8988T (cell line): Measurements from ENCODE around the gene CA11.
A peak's percentile ranks its signal among the peaks of the same experiment; 100 is the strongest.
"Not testable (repeated sequence)": the region's sequence is repeated elsewhere in the genome, so short reads cannot be mapped to it uniquely, and the experiment has no call there.

ENCODE experiments used
- DNase-seq: peaks from one replicate; pipeline ENCODE4 v3.0.0; 2011

The CA11 gene

GRCh38 chr19:48646001-48646721 is at the start of gene CA11:
CA11 (minus strand) TSS chr19:48646187; CDS start chr19:48645632, 555 bp downstream.
- peak; percentile 74 for DNase-seq

DNA sequence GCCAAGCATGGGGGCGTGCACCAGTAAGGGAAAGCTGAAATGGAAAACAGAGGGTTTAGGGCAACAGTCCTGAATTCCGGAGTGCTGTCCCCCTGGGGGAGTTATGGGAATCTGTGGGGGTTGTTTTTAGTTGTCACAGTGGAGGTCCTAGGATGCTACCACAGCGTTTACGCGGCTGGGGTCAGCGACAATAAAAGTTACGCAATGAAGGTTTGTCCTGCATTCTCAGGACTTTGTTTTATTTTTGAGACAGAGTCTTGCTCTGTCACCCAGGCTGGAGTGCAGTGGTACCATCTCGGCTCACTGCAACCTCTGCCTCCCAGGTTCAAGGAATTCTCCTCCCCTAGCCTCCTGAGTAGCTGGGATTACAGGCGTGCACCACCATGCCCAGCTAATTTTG is 47.6 kb upstream of the CA11 start:
- DNase-seq, result not testable (repeated sequence)

GRCh38 chr19:48689449-48689848 is 43.5 kb upstream of the CA11 start:
- DNase-seq, result no peak

- no peak for DNase-seq
These were observed 41.8 kb upstream of the CA11 start for GRCh38 chr19:48687776-48688175.

DNA sequence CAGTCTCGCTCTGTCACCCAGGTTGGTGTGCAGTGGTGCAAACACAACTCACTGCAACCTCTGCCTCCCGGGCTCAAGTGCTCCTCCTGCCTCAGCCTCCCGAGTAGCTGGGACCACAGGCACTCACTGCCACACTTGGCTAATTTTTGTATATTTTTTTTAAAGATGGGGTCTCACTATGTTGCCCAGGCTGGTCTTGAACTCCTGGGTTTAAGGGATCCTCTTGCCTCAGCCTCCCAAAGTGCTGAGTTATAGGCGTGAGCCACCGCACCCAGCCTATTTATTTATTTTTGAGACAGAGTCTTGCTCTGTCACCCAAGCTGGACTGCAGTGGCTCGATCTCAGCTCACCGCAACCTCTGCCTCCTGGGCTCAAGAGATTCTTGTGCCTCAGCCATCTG is 40.6 kb upstream of the CA11 start:
- DNase-seq, result not testable (repeated sequence)

DNA sequence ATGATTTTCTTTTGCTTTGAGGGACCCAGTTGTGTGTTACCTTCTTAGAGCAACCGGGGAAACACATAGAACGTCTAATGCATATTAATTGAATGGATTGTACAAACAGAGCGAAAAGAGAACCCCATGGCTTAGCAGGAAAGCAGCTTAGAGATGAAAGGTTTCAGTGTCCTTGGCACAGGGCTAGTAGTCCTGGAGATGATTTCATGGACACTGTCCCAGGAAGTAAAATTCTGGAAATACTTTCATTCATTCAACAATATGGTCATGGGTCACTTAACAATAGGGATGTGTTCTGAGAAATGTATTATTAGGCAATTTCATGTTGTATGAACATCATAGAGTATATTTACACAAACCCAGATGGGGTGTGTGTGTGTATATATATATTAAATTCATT is 40.1 kb upstream of the CA11 start:
- no peak for DNase-seq

GRCh38 chr19:48685583-48685982 is 39.6 kb upstream of the CA11 start:
- no peak for DNase-seq

- no peak for DNase-seq
These were observed 37.4 kb upstream of the CA11 start for GRCh38 chr19:48683349-48683748.

DNA sequence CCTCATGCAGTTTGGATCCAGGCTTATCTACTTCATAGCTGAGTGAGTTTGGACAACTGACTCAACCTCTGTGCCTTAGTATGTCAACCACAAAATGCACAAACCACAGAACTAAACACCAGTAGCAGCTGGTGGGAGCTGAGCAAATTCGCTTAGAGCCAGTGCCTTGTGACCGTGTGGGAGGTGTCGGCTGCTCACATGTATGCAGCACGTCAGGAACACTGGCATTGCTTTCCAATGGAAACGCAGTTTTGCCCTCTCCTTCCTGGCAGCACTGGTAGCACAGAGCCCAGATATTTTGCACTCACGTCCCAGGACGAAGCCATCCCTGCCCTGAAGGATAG is 35.1 kb upstream of the CA11 start:
- no peak for DNase-seq

DNA sequence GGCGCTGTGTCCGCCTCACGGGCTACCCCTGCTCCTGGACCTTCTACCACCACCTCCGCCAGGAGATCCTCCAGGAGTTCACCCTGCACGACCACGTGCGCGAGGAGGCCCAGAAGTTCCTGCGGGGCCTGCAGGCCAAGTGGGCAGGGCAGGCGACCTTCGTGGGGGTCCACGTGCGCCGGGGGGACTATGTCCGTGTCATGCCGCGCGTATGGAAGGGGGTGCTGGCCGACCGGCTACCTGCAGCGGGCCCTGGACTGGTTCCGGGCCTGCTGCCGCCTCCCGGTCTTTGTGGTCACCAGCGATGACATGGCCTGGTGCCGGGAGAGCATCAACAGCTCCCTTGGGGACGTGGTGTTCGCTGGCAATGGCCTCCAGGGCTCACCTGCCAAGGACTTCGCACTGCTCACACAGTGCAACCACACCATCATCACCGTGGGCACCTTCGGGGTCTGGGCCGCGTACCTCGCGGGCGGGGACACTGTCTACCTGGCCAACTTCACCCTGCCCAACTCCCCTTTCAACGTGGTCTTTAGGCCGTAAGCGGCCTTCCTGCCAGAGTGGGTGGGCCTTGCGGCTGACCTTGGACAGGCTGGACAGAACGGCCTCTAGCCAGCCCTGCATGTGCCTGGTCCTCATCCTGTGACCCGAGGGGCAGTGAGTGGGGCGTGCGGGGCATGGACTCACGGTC is 34.6 kb upstream of the CA11 start:
- no peak for DNase-seq

DNA sequence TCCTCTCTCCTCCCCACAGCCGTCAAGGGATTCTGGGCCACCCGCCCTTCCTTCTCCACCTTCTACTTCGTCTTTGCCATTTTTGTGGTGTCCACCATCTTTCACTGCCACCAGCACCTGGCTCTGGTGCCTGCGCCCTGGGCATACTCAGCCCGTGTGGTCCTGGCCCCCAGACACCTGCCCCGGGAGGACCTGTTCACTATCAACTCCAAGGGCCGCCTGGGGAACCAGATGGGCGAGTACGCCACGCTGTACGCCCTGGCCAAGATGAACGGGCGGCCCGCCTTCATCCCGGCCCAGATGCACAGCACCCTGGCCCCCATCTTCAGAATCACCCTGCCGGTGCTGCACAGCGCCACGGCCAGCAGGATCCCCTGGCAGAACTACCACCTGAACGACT is 34.0 kb upstream of the CA11 start:
- not testable (repeated sequence) for DNase-seq

GRCh38 chr19:48678201-48678600 is 32.2 kb upstream of the CA11 start:
- DNase-seq, result no peak

DNA sequence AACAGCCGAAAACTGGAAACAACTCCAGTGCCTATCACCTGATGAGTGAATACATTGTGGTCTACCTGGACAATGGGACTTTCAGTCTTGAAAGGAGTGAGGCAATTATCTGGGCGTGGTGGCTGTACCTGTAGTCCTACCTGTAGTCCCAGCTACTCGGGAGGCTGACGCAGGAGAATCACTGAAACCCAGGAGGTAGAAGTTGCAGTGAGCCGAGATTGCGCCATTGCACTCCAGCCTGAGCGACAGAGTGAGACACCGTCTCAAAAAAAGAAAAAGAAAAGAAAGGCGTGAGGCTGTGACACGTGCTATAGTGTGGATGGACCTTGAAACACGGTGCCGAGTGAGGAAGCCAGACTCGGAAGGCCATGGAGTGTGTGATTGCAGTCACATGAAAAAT is 30.9 kb upstream of the CA11 start:
- no peak for DNase-seq

GRCh38 chr19:48676487-48676886 is 30.5 kb upstream of the CA11 start:
- no peak for DNase-seq

DNA sequence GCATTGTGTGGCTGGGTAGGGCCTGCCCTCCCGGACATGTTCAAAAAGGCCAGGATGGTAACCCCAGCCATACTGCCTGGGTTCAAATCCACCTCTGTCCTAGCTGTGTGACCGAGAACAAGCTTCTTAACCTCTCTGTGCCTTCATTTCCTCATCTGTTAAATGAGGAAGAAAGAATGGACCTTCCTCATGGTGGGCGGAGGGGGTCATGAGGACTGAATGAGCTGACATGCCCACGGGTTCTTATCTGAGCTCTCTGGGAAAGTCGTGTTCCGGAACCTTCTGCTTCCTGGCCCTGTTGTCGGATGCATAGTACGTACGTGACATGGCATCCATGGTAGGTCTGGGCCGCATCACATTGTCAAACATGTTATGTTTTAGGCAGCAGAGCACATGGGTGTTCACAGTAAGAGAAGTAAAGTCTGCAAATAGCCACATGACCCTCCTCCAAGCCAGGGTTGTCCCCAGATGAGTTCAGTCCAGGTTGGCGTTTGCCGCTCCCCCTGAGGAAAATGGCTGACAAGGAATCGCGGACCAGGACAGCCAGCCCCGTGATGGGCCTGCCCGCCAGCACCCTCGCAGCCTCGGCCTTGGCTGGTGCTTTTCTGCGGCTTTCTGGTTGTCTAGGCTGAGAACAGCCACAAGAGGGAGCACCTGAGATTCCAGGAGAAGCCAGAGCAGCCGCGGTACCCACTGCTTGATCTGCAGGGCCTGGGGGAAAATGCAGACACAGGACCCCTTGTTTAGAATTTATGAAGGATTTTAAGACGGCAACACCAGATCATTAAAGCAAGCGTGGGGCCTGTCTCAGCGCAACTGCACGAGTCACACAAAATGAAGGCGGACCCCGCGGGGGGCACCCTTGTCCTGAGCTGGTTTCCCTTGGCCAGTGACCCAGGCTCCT is 29.2 kb upstream of the CA11 start:
- peak; percentile 96 for DNase-seq

- no peak for DNase-seq
These were observed 28.3 kb upstream of the CA11 start for GRCh38 chr19:48674216-48674809.

- DNase-seq, result no peak
These were observed 27.6 kb upstream of the CA11 start for GRCh38 chr19:48673436-48674100.

GRCh38 chr19:48672994-48673393 is 27.0 kb upstream of the CA11 start, which contains the start of gene NTN5:
NTN5 (minus strand) TSS chr19:48673017; CDS start chr19:48670986, 2,031 bp downstream.
- no peak for DNase-seq

- no peak for DNase-seq
These were observed 25.5 kb upstream of the CA11 start for GRCh38 chr19:48671446-48671995.

- DNase-seq, result no peak
These were observed 24.9 kb upstream of the CA11 start for GRCh38 chr19:48670699-48671445.

- no peak for DNase-seq
These were observed 24.1 kb upstream of the CA11 start for GRCh38 chr19:48669903-48670668.
